ENCODE results near the gene EIF2B1.
"Not testable (repeated sequence)": the region's sequence is repeated elsewhere in the genome, so short reads cannot be mapped to it uniquely, and the experiment has no call there.

- TF ChIP-seq EZH2 (IDR thresholded peaks at IDR 0.05; ENCODE audit: low read length, unreplicated experiment); CTCF (conservative IDR thresholded peaks at IDR 0.05; ENCODE audit: low read depth, low read length): not testable (repeated sequence)
Measured at GRCh38 chr12:123603495-123603894, 30.0 kb downstream of the EIF2B1 start.
